H9 (cell line): Measurements from ENCODE around the gene SLC22A2. TPM values are rescaled to one million over a fixed set of nuclear protein-coding genes. Genes with fewer than 3 reads are reported as not detected.

Experiments used
- DNase-seq: peaks from one replicate; pipeline ENCODE4 v3.0.0-alpha.2; 2017
- H2AFZ ChIP-seq: one replicate; pipeline ENCODE4 v1.6.1; 2013; ENCODE audit warnings: mild to moderate bottlenecking, low read length, control low read depth, moderate library complexity
- H2AK5ac ChIP-seq: 2 replicates; pipeline ENCODE4 v1.6.1; 2013; ENCODE audit warnings: low read length, control low read depth, mixed read lengths; ENCODE audit not compliant: insufficient read length
- H2BK120ac ChIP-seq: one replicate; pipeline ENCODE4 v1.6.1; 2013; ENCODE audit warnings: low read depth, mild to moderate bottlenecking, low read length, control low read depth, inconsistent platforms; ENCODE audit not compliant: poor library complexity, severe bottlenecking
- H2BK12ac ChIP-seq: 2 replicates; pipeline ENCODE4 v1.6.1; 2013; ENCODE audit warnings: low read length, control low read depth, mixed read lengths, low read depth; ENCODE audit not compliant: insufficient read length
- H2BK15ac ChIP-seq: 2 replicates; pipeline ENCODE4 v1.6.1; 2013; ENCODE audit warnings: low read depth, low read length, control low read depth
- H2BK20ac ChIP-seq: one replicate; pipeline ENCODE4 v1.6.1; 2013; ENCODE audit warnings: low read depth, mild to moderate bottlenecking, low read length, control low read depth, inconsistent platforms; ENCODE audit not compliant: poor library complexity, severe bottlenecking
- H2BK5ac ChIP-seq: 2 replicates; pipeline ENCODE4 v1.6.1; 2013; ENCODE audit warnings: low read length, control low read depth, mixed read lengths; ENCODE audit not compliant: insufficient read length
- H3K14ac ChIP-seq: 2 replicates; pipeline ENCODE4 v1.6.1; 2013; ENCODE audit warnings: low read length, control low read depth; ENCODE audit not compliant: insufficient read depth
- H3K18ac ChIP-seq: 2 replicates; pipeline ENCODE4 v1.6.1; 2013; ENCODE audit warnings: low read depth, mild to moderate bottlenecking, mixed read lengths, low read length, control low read depth; ENCODE audit not compliant: insufficient read length
- H3K23ac ChIP-seq: 2 replicates; pipeline ENCODE4 v1.6.1; 2013; ENCODE audit warnings: low read length, control low read depth, mixed read lengths, low read depth; ENCODE audit not compliant: insufficient read length
- H3K23me2 ChIP-seq: 2 replicates; pipeline ENCODE4 v1.6.1; 2013; ENCODE audit warnings: low read depth, mild to moderate bottlenecking, mixed read lengths, low read length, control low read depth; ENCODE audit not compliant: insufficient read length, poor library complexity, severe bottlenecking
- H3K27ac ChIP-seq: 2 replicates; pipeline ENCODE4 v1.5.1; 2013; ENCODE audit warnings: low read length, control low read depth, mixed read lengths, low read depth; ENCODE audit not compliant: insufficient read length
- H3K27me3 ChIP-seq: 2 replicates; pipeline ENCODE4 v1.6.1; 2013; ENCODE audit warnings: low read length, control low read depth, inconsistent platforms; ENCODE audit not compliant: insufficient read depth
- H3K4ac ChIP-seq: 2 replicates; pipeline ENCODE4 v1.6.1; 2013; ENCODE audit warnings: low read depth, mild to moderate bottlenecking, control low read depth, inconsistent platforms, low read length, moderate library complexity
- H3K4me1 ChIP-seq: 2 replicates; pipeline ENCODE4 v1.6.1; 2013; ENCODE audit warnings: low read length, control low read depth, inconsistent platforms; ENCODE audit not compliant: insufficient read depth
- H3K4me2 ChIP-seq: 2 replicates; pipeline ENCODE4 v1.6.1; 2013; ENCODE audit warnings: low read length, control low read depth, mixed read lengths; ENCODE audit not compliant: insufficient read length, insufficient read depth
- H3K56ac ChIP-seq: 2 replicates; pipeline ENCODE4 v1.6.1; 2013; ENCODE audit warnings: low read depth, mild to moderate bottlenecking, mixed read lengths, low read length, control low read depth; ENCODE audit not compliant: insufficient read length
- H3K79me1 ChIP-seq: 2 replicates; pipeline ENCODE4 v1.6.1; 2013; ENCODE audit warnings: low read depth, mild to moderate bottlenecking, moderate library complexity, low read length, control low read depth, inconsistent platforms; ENCODE audit not compliant: insufficient read depth, poor library complexity, severe bottlenecking
- H3K79me2 ChIP-seq: 2 replicates; pipeline ENCODE4 v1.6.1; 2013; ENCODE audit warnings: low read length, control low read depth, inconsistent platforms; ENCODE audit not compliant: insufficient read depth
- H3K9ac ChIP-seq: 2 replicates; pipeline ENCODE4 v1.6.1; 2013; ENCODE audit warnings: low read length, control low read depth, mixed read lengths; ENCODE audit not compliant: insufficient read length; ENCODE audit errors: extremely low read depth
- H3K9me3 ChIP-seq: one replicate; pipeline ENCODE4 v1.6.1; 2013; ENCODE audit warnings: low read depth, low read length, inconsistent platforms; ENCODE audit not compliant: control insufficient read depth
- H3T11ph ChIP-seq: one replicate; pipeline ENCODE4 v1.6.1; 2013; ENCODE audit warnings: mild to moderate bottlenecking, low read length, control low read depth, inconsistent platforms
- H4K20me1 ChIP-seq: one replicate; pipeline ENCODE4 v1.6.1; 2013; ENCODE audit not compliant: control insufficient read depth, insufficient read length, insufficient read depth
- H4K5ac ChIP-seq: 2 replicates; pipeline ENCODE4 v1.6.1; 2013; ENCODE audit warnings: low read depth, mild to moderate bottlenecking, mixed read lengths, low read length, control low read depth; ENCODE audit not compliant: insufficient read length
- H4K8ac ChIP-seq: replicated peaks from 2 replicates; pipeline ENCODE4 v1.6.1; 2013; ENCODE audit warnings: low read length, control low read depth, mixed read lengths, low read depth; ENCODE audit not compliant: insufficient read length
- H4K91ac ChIP-seq: 2 replicates; pipeline ENCODE4 v1.6.1; 2013; ENCODE audit warnings: low read depth, mild to moderate bottlenecking, moderate library complexity, mixed read lengths, low read length, control low read depth; ENCODE audit not compliant: insufficient read length
- H3K27ac Mint-ChIP-seq, 3 experiments: 2 replicates in 2 of 3; 3 replicates in 1 of 3; pipeline ENCODE4 v1.8.0; 2020 to 2021; ENCODE audit warnings: mixed read lengths in 3 of 3, mild to moderate bottlenecking in 1 of 3, moderate library complexity in 1 of 3
- H3K27me3 Mint-ChIP-seq: 2 replicates; pipeline ENCODE4 v1.8.0; 2021; ENCODE audit warnings: low read depth, mild to moderate bottlenecking, moderate library complexity, mixed read lengths
- H3K36me3 Mint-ChIP-seq, 3 experiments: 2 replicates in 2 of 3; 3 replicates in 1 of 3; pipeline ENCODE4 v1.8.0; 2020 to 2021; ENCODE audit warnings: low read depth in 3 of 3, mixed read lengths in 3 of 3; ENCODE audit not compliant: insufficient read depth in 1 of 3
- H3K4me1 Mint-ChIP-seq, 2 experiments: 2 replicates each; pipeline ENCODE4 v1.8.0; 2020; ENCODE audit warnings: mixed read lengths in 2 of 2
- H3K4me3 Mint-ChIP-seq, 2 experiments: 2 replicates in 1 of 2; 3 replicates in 1 of 2; pipeline ENCODE4 v1.8.0; 2020 to 2021; ENCODE audit warnings: mild to moderate bottlenecking in 2 of 2, mixed read lengths in 2 of 2, moderate library complexity in 1 of 2
- H3K9me3 Mint-ChIP-seq, 2 experiments: 2 replicates in 1 of 2; 3 replicates in 1 of 2; pipeline ENCODE4 v1.8.0; 2020; ENCODE audit warnings: mild to moderate bottlenecking in 2 of 2, mixed read lengths in 2 of 2, moderate library complexity in 1 of 2
- CTCF ChIP-seq: fragments of 200-600 bp; sonication (generic); conservative IDR thresholded peaks from 3 replicates; pipeline ENCODE4 v1.8.0; 2021; ENCODE audit warnings: antibody characterized with exemption, mild to moderate bottlenecking
- WGBS: extraction: QIAGEN DNeasy Blood & Tissue Kit; methylation state at CpG from one replicate; pipeline ENCODE4 v1.1.7; 2013; ENCODE audit warnings: missing lambda C conversion rate, low lambda C conversion rate, mixed read lengths; ENCODE audit not compliant: insufficient read length; ENCODE audit errors: extremely low coverage; 5-methylcytosine and 5-hydroxymethylcytosine counted together
- total RNA-seq: library from RNA; stranded (reverse); gene quantifications from 2 replicates; pipeline ENCODE4 v1.2.1, GENCODE V29; 2021

SLC22A2 gene
- total RNA-seq, 1 experiment from 2014 or later, result 1.0 TPM

DNA sequence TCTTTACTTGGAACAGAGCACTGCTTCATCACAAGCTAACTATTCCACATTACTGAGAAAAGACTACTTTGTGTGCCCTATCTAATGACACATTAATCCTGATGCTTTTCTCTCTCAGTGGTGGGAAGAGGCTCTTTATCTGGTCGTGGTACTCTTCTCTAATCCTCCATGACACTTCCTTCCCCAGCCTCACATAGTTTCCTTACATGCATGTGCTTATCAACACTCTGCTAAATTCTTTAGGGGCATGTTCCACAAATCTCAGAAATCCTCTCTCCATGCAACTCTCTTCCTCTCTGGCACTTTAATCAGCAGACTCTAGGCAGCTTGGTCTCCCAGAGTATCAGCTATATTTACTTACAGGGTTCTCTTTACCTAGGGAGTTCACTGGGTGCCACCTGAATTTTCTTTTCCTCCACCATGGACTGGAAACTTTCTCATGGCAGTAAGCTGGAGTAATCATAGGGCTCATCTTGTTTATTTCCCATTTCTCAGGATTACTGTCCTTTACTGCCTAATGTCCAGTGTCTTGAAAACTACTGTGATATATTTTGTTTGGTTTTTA lies 27.0 kb upstream of the SLC22A2 start:
- no peak overlapping the region for H2BK12ac ChIP-seq
- Mint-ChIP-seq H3K27me3 (no peaks in the 10 kb centered on the region), H3K27ac (no peak overlapping the region), H3K4me1 (peaks cover 13 to 16% of the 10 kb centered on the region in 2 experiments), H3K4me3 (no peak overlapping the region), H3K9me3 (peaks cover 12 to 13% of the 10 kb centered on the region in 2 experiments), H3K36me3 (peaks cover 5 to 16% (median 11%) of the 10 kb centered on the region in 3 experiments)
- no peak overlapping the region for H3T11ph ChIP-seq
- WGBS, result no CpG with 5 or more reads among the region's 1 CpG
- H3K79me1 ChIP-seq, result no peaks in the 10 kb centered on the region
- no peak overlapping the region for H2BK15ac ChIP-seq
- H3K9ac ChIP-seq, result no peak overlapping the region
- no peaks in the 10 kb centered on the region for H3K79me2 ChIP-seq
- H4K5ac ChIP-seq, result no peak overlapping the region
- H2BK20ac ChIP-seq, result no peak overlapping the region
- no peak overlapping the region for H4K91ac ChIP-seq
- TF ChIP-seq CTCF, result no peak
- no peak overlapping the region for H3K4me2 ChIP-seq
- H3K4me1 ChIP-seq, result no peaks in the 10 kb centered on the region
- no peak overlapping the region for H4K8ac ChIP-seq
- H3K23me2 ChIP-seq, result no peaks in the 10 kb centered on the region
- H3K4ac ChIP-seq, result no peak overlapping the region
- DNase-seq, result no peak
- no peak overlapping the region for H3K14ac ChIP-seq
- no peak overlapping the region for H3K18ac ChIP-seq
- no peaks in the 10 kb centered on the region for H3K9me3 ChIP-seq
- H3K56ac ChIP-seq, result no peak overlapping the region
- H2AFZ ChIP-seq, result no peak overlapping the region
- no peak overlapping the region for H3K27ac ChIP-seq
- no peak overlapping the region for H2BK120ac ChIP-seq
- H4K20me1 ChIP-seq, result no peaks in the 10 kb centered on the region
- no peak overlapping the region for H3K23ac ChIP-seq
- H2BK5ac ChIP-seq, result no peak overlapping the region
- no peaks in the 10 kb centered on the region for H3K27me3 ChIP-seq
- no peak overlapping the region for H2AK5ac ChIP-seq
